HepG2 (cell line): Measurements from ENCODE around the gene RPS23. TPM values are rescaled to one million over a fixed set of nuclear protein-coding genes. Genes with fewer than 3 reads are reported as not detected.

Source experiments
- ATAC-seq: fragments of 200-7000 bp; cut with Tn5 transposase; 3 replicates; pipeline ENCODE4 v1.9.1; 2020; ENCODE audit warnings: mild to moderate bottlenecking, moderate library complexity
- BruUV-seq: library from RNA; stranded (reverse); fragments of 400-500 nt; replicated peaks from 2 replicates; lab custom pipeline; 2021; lab: Mats Ljungman, UMichigan
- CTCF ChIA-PET: fragments of 300-600 bp; formaldehyde crosslinking; extraction: SDS; loops from one replicate; lab custom pipeline; 2021; ENCODE audit warnings: low total read pairs, inconsistent platforms, low intra/inter-chr PET ratio; lab: Yijun Ruan, JAX
- POLR2A ChIA-PET: fragments of 350-600 bp; sonication (Branson Sonifier 250); formaldehyde crosslinking; loops from one replicate; lab custom pipeline; 2020; ENCODE audit warnings: antibody characterized with exemption, inconsistent platforms; lab: Yijun Ruan, JAX
- DNase-seq: peaks from one replicate; pipeline ENCODE4 v3.0.0-alpha.2; 2015; ENCODE audit warnings: low spot score
- FAIRE-seq: peaks from 3 replicates; lab custom pipeline; 2011; peaks lifted over from hg19 to GRCh38; lab: Jason Lieb, UNC
- H2AFZ ChIP-seq: one replicate; pipeline ENCODE4 v1.6.1; 2011; ENCODE audit warnings: low read length, inconsistent platforms
- H3K27ac ChIP-seq: fragments of 300-600 bp; 3 replicates; pipeline ENCODE4 v1.8.0; 2011; ENCODE audit warnings: mixed run types, mild to moderate bottlenecking, mixed read lengths, low read length, inconsistent platforms; ENCODE audit not compliant: insufficient read depth; ENCODE audit errors: extremely low read length
- H3K27me3 ChIP-seq, 2 experiments: fragments of 200-600 bp in 1 of 2; 2 replicates in 1 of 2; 3 replicates in 1 of 2; pipeline versions ENCODE4 v1.6.0 to v1.8.0; 2011; ENCODE audit warnings: low read length in 2 of 2, mild to moderate bottlenecking in 2 of 2, moderate library complexity in 2 of 2, inconsistent platforms in 1 of 2; ENCODE audit not compliant: insufficient read depth in 2 of 2, control insufficient read depth in 1 of 2
- H3K36me3 ChIP-seq, 2 experiments: fragments of 200-600 bp in 1 of 2; replicated peaks in 1 of 2; 2 replicates in 1 of 2; 3 replicates in 1 of 2; pipeline versions ENCODE4 v1.5.1 to v1.8.0; 2011; ENCODE audit warnings: low read length in 2 of 2, inconsistent platforms in 1 of 2; ENCODE audit not compliant: insufficient read depth in 2 of 2, control insufficient read depth in 1 of 2
- H3K4me1 ChIP-seq: 2 replicates; pipeline ENCODE4 v1.5.1; 2012; ENCODE audit warnings: low read length, inconsistent platforms; ENCODE audit not compliant: insufficient read depth
- H3K4me2 ChIP-seq: 2 replicates; pipeline ENCODE4 v1.6.0; 2011; ENCODE audit warnings: low read depth, low read length, inconsistent platforms
- H3K4me3 ChIP-seq, 3 experiments: fragments of 200-600 bp in 1 of 3; sonication (generic), shearing (Covaris generic) in 1 of 3; replicated peaks in 1 of 3; 2 replicates each; pipeline ENCODE4 v1.5.1; 2011 to 2016; ENCODE audit warnings: low read length in 3 of 3, inconsistent platforms in 2 of 3, low read depth in 2 of 3, mild to moderate bottlenecking in 2 of 3, control low read depth in 1 of 3, mixed read lengths in 1 of 3; ENCODE audit not compliant: insufficient read depth in 1 of 3
- H3K79me2 ChIP-seq: one replicate; pipeline ENCODE4 v1.6.1; 2011; ENCODE audit warnings: low read length, inconsistent platforms; ENCODE audit not compliant: insufficient read depth
- H3K9ac ChIP-seq: 2 replicates; pipeline ENCODE4 v1.6.0; 2011; ENCODE audit warnings: mild to moderate bottlenecking, low read depth, low read length, inconsistent platforms; ENCODE audit not compliant: insufficient read depth
- H3K9me3 ChIP-seq: 2 replicates; pipeline ENCODE4 v1.5.1; 2012; ENCODE audit warnings: mild to moderate bottlenecking, low read length
- H4K20me1 ChIP-seq: 2 replicates; pipeline ENCODE4 v1.6.0; 2011; ENCODE audit warnings: inconsistent platforms, mild to moderate bottlenecking, low read length, moderate library complexity; ENCODE audit not compliant: insufficient read depth
- ATAD3A ChIP-seq: sonication (generic); formaldehyde crosslinking; IDR thresholded peaks from 2 replicates; pipeline ENCODE4 v1.4.0; 2020; ENCODE audit warnings: missing genetic modification reagents
- FUBP1 ChIP-seq: sonication (generic); formaldehyde crosslinking; IDR thresholded peaks from 2 replicates; pipeline ENCODE4 v1.5.1; 2020; ENCODE audit warnings: missing genetic modification reagents, mild to moderate bottlenecking, borderline replicate concordance
- HIVEP1 ChIP-seq: sonication (generic); formaldehyde crosslinking; IDR thresholded peaks from 2 replicates; pipeline ENCODE4 v1.4.0; 2020; ENCODE audit warnings: mild to moderate bottlenecking, missing genetic modification reagents
- KLF6 ChIP-seq: IDR thresholded peaks from 2 replicates; pipeline ENCODE4 v1.8.0; 2016; ENCODE audit warnings: missing biosample characterization, missing genetic modification reagents
- MXD4 ChIP-seq: IDR thresholded peaks from 2 replicates; pipeline ENCODE4 v1.6.1; 2016; ENCODE audit warnings: mild to moderate bottlenecking, missing biosample characterization, missing genetic modification reagents
- PAF1 ChIP-seq: IDR thresholded peaks from 2 replicates; pipeline ENCODE4 v1.6.1; 2016; ENCODE audit warnings: missing genetic modification reagents, missing compliant biosample characterization
- POGZ ChIP-seq: sonication (generic); formaldehyde crosslinking; IDR thresholded peaks from 2 replicates; pipeline ENCODE4 v1.4.0; 2020; ENCODE audit warnings: mild to moderate bottlenecking, missing genetic modification reagents
- SNRNP70 ChIP-seq: fragments of 200-400 bp; formaldehyde crosslinking; IDR thresholded peaks from 2 replicates; pipeline ENCODE4 v1.6.1; 2017; ENCODE audit warnings: mild to moderate bottlenecking, low read depth, low read length, moderate library complexity
- ZMAT3 ChIP-seq: sonication (generic); formaldehyde crosslinking; conservative IDR thresholded peaks from 2 replicates; pipeline ENCODE4 v1.7.0; 2021; ENCODE audit warnings: missing genetic modification reagents
- ZNF230 ChIP-seq: sonication (generic); formaldehyde crosslinking; IDR thresholded peaks from 2 replicates; pipeline ENCODE4 v1.4.0; 2020; ENCODE audit warnings: mild to moderate bottlenecking, missing genetic modification reagents
- ZNF530 ChIP-seq: sonication (generic); formaldehyde crosslinking; IDR thresholded peaks from 2 replicates; pipeline ENCODE4 v1.5.0; 2020; ENCODE audit warnings: low read depth, mild to moderate bottlenecking, missing genetic modification reagents
- ZNF652 ChIP-seq: IDR thresholded peaks from 2 replicates; pipeline ENCODE4 v1.6.1; 2016; ENCODE audit warnings: low read depth, borderline replicate concordance
- ZSCAN30 ChIP-seq: sonication (generic); formaldehyde crosslinking; IDR thresholded peaks from 2 replicates; pipeline ENCODE4 v1.5.0; 2020; ENCODE audit warnings: mild to moderate bottlenecking, missing genetic modification reagents
- WGBS: methylation state at CpG from one replicate; pipeline ENCODE4 v1.1.6; 2017; ENCODE audit warnings: low lambda C conversion rate; 5-methylcytosine and 5-hydroxymethylcytosine counted together
- in situ Hi-C: cut with HindIII; loops from 2 replicates; pipeline ENCODE4 v1.10.0; 2017; ENCODE audit warnings: low pct_unique_long_range_greater_than_20kb; ENCODE audit not compliant: extremely low pct_ligation_motif_present
- intact Hi-C: fragments of 100-400 bp; cut with micrococcal nuclease; formaldehyde crosslinking; loops from one replicate; pipeline ENCODE4 v1.10.0; 2022; ENCODE audit not compliant: unreplicated experiment
- polyA plus RNA-seq, 8 experiments: library from polyadenylated mRNA; depleted of rRNA in 3 of 8; stranded (reverse) in 7 of 8; unstranded in 1 of 8; fragments of >200 nt; fragmentation: Illumina TruSeq in 4 of 8; extraction: Trizol in 4 of 8; gene quantifications; 2 replicates each; pipeline versions ENCODE4 v1.2.1 to v1.2.3, GENCODE V29; 2011 to 2016; ENCODE audit warnings: low read depth in 4 of 8, missing spikeins in 1 of 8, mixed read lengths in 1 of 8; ENCODE audit not compliant: insufficient read depth in 1 of 8
- total RNA-seq, 5 experiments: library from RNA; depleted of rRNA; stranded (reverse); fragments of >200 nt; fragmentation: Illumina TruSeq; extraction: Trizol; gene quantifications; 2 replicates each; pipeline ENCODE4 v1.2.3, GENCODE V29; 2016; ENCODE audit warnings: low read depth in 1 of 5
- TF ChIP-seq, protein P1 (sequence below): sonication (generic); IDR thresholded peaks from 2 replicates; pipeline ENCODE4 v1.6.1; 2016; ENCODE audit warnings: low read depth, borderline replicate concordance
- TF ChIP-seq, protein P2 (sequence below): conservative IDR thresholded peaks from 2 replicates; pipeline ENCODE4 v1.6.1; 2018; ENCODE audit warnings: missing genetic modification reagents

The RPS23 gene
- total and polyA plus RNA-seq, 2 of the 13 experiments (the other 11 are each of a cell fraction or from before 2014, with no cell fraction given), result 3,088 to 3,235 TPM

GRCh38 chr5:82325996-82326395 is 47.8 kb upstream of the RPS23 start:
- H4K20me1 ChIP-seq, result no peaks in the 10 kb centered on the region
- ATAC-seq (no peak), DNase-seq (no peak), FAIRE-seq (no peak)
- intact Hi-C loops (no loop called here), in situ Hi-C loops (no loop called here)
- H3K4me2 ChIP-seq, result no peak overlapping the region
- no peak for TF ChIP-seq FUBP1
- no peak for TF ChIP-seq HIVEP1 (CRISPR knock-in tag)
- TF ChIP-seq, protein P1, sequence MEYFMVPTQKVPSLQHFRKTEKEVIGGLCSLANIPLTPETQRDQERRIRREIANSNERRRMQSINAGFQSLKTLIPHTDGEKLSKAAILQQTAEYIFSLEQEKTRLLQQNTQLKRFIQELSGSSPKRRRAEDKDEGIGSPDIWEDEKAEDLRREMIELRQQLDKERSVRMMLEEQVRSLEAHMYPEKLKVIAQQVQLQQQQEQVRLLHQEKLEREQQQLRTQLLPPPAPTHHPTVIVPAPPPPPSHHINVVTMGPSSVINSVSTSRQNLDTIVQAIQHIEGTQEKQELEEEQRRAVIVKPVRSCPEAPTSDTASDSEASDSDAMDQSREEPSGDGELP, result no peak
- TF ChIP-seq POGZ, result no peak
- TF ChIP-seq KLF6 (CRISPR knock-in tag), result no peak
- no peak for TF ChIP-seq MXD4 (CRISPR knock-in tag)
- TF ChIP-seq ZMAT3 (CRISPR knock-in tag), result no peak
- TF ChIP-seq ZNF230 (CRISPR knock-in tag), result no peak
- no peak for TF ChIP-seq ATAD3A
- no peak for TF ChIP-seq SNRNP70
- TF ChIP-seq, protein P2, sequence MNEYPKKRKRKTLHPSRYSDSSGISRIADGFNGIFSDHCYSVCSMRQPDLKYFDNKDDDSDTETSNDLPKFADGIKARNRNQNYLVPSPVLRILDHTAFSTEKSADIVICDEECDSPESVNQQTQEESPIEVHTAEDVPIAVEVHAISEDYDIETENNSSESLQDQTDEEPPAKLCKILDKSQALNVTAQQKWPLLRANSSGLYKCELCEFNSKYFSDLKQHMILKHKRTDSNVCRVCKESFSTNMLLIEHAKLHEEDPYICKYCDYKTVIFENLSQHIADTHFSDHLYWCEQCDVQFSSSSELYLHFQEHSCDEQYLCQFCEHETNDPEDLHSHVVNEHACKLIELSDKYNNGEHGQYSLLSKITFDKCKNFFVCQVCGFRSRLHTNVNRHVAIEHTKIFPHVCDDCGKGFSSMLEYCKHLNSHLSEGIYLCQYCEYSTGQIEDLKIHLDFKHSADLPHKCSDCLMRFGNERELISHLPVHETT, result no peak
- TF ChIP-seq ZSCAN30 (CRISPR knock-in tag), result no peak
- no peak for TF ChIP-seq PAF1 (CRISPR knock-in tag)
- TF ChIP-seq ZNF530, result no peak
- TF ChIP-seq ZNF652, result no peak
- no peak overlapping the region for H2AFZ ChIP-seq
- H3K4me1 ChIP-seq, result no peaks in the 10 kb centered on the region
- H3K36me3 ChIP-seq, result no peaks in the 10 kb centered on the region
- BruUV-seq, result no TSS peak
- 0 out of 5 replicates have a peak, but pooled peaks cover 0 to 2% of the 10 kb centered on the region in 2 experiments for H3K27me3 ChIP-seq
- H3K79me2 ChIP-seq, result no peaks in the 10 kb centered on the region
- ChIA-PET CTCF (no interaction called here), POLR2A (no interaction called here)
- H3K9ac ChIP-seq, result no peak overlapping the region
- WGBS, result 16% methylated on average over 1 of the region's 1 CpG
- H3K9me3 ChIP-seq, result no peaks in the 10 kb centered on the region
- no peak overlapping the region for H3K4me3 ChIP-seq
- H3K27ac ChIP-seq, result no peak overlapping the region
